Measurements from ENCODE around the gene HLA-DPB1.
"Not testable (repeated sequence)": the region's sequence is repeated elsewhere in the genome, so short reads cannot be mapped to it uniquely, and the experiment has no call there.

Gene HLA-DPB1

GRCh38 chr6:33075568-33076405 is at the start of gene HLA-DPB1:
Gene HLA-DPB1 (plus strand): TSS chr6:33075990. CDS start chr6:33076042, 52 bp downstream.
- DNase-seq: no peak

GRCh38 chr6:33028220-33028849 is 47.5 kb upstream of the HLA-DPB1 start:
- DNase-seq: no peak

GRCh38 chr6:33029328-33030184 is 46.2 kb upstream of the HLA-DPB1 start:
- DNase-seq: no peak

GRCh38 chr6:33030245-33030644 is 45.5 kb upstream of the HLA-DPB1 start:
- no peak for DNase-seq

GRCh38 chr6:33034554-33034953 is 41.2 kb upstream of the HLA-DPB1 start:
- no peak for DNase-seq

GRCh38 chr6:33036535-33036934 is 39.3 kb upstream of the HLA-DPB1 start:
- no peak for DNase-seq

GRCh38 chr6:33040157-33040556 is 35.6 kb upstream of the HLA-DPB1 start:
- DNase-seq: no peak

GRCh38 chr6:33049323-33050013 is 26.3 kb upstream of the HLA-DPB1 start:
- no peak for DNase-seq

GRCh38 chr6:33050014-33050810 is 25.6 kb upstream of the HLA-DPB1 start:
- no peak for DNase-seq

- DNase-seq: no peak
These were observed 23.2 kb upstream of the HLA-DPB1 start for GRCh38 chr6:33052627-33053026.

- no peak for DNase-seq
These were observed 22.6 kb upstream of the HLA-DPB1 start for GRCh38 chr6:33053230-33053629.

- DNase-seq: no peak
These were observed 18.3 kb upstream of the HLA-DPB1 start for GRCh38 chr6:33057222-33058150.

- no peak for DNase-seq
These were observed 13.8 kb upstream of the HLA-DPB1 start for GRCh38 chr6:33061987-33062386.

- not testable (repeated sequence) for DNase-seq
These were observed 12.4 kb upstream of the HLA-DPB1 start for GRCh38 chr6:33063435-33063834.

GRCh38 chr6:33064723-33065122 is 11.1 kb upstream of the HLA-DPB1 start:
- no peak for DNase-seq

GRCh38 chr6:33065312-33065711 is 10.5 kb upstream of the HLA-DPB1 start:
- DNase-seq: no peak

- DNase-seq: no peak
These were observed 8.8 kb upstream of the HLA-DPB1 start for GRCh38 chr6:33066917-33067521.

- no peak for DNase-seq
These were observed 6.6 kb upstream of the HLA-DPB1 start for GRCh38 chr6:33069021-33069738.

GRCh38 chr6:33070909-33071308 is 4.9 kb upstream of the HLA-DPB1 start:
- no peak for DNase-seq

- no peak for DNase-seq
These were observed 4.2 kb upstream of the HLA-DPB1 start for GRCh38 chr6:33071569-33071968.
